ENCODE measurements around the gene SPAG16.
"Not testable (repeated sequence)": the region's sequence is repeated elsewhere in the genome, so short reads cannot be mapped to it uniquely, and the experiment has no call there.

SPAG16 gene

GRCh38 chr2:213545964-213546475 is 261.8 kb downstream of the SPAG16 start:
- no peak for DNase-seq (ENCODE audit: low read depth)

- no peak for DNase-seq (ENCODE audit: low read depth)
Measured at GRCh38 chr2:213551526-213551925, 267.3 kb downstream of the SPAG16 start.

GRCh38 chr2:213559053-213559452 is 274.8 kb downstream of the SPAG16 start:
- DNase-seq (ENCODE audit: low read depth): no peak

- no peak for DNase-seq (ENCODE audit: low read depth)
Measured at GRCh38 chr2:213561759-213562158, 277.5 kb downstream of the SPAG16 start.

GRCh38 chr2:213562539-213563180 is 278.4 kb downstream of the SPAG16 start:
- DNase-seq (ENCODE audit: low read depth): no peak

GRCh38 chr2:213566846-213567245 is 282.6 kb downstream of the SPAG16 start:
- DNase-seq (ENCODE audit: low read depth): no peak

GRCh38 chr2:213609570-213610170 is 325.4 kb downstream of the SPAG16 start:
- no peak for DNase-seq (ENCODE audit: low read depth)

GRCh38 chr2:213627054-213627710 is 342.9 kb downstream of the SPAG16 start:
- DNase-seq (ENCODE audit: low read depth): no peak

GRCh38 chr2:213627835-213628460 is 343.7 kb downstream of the SPAG16 start:
- DNase-seq (ENCODE audit: low read depth): no peak

GRCh38 chr2:213640738-213641425 is 356.6 kb downstream of the SPAG16 start:
- DNase-seq (ENCODE audit: low read depth): no peak

- no peak for DNase-seq (ENCODE audit: low read depth)
Measured at GRCh38 chr2:213644926-213645325, 360.7 kb downstream of the SPAG16 start.

- DNase-seq (ENCODE audit: low read depth): no peak
Measured at GRCh38 chr2:213649176-213649575, 364.9 kb downstream of the SPAG16 start.

- DNase-seq (ENCODE audit: low read depth): no peak
Measured at GRCh38 chr2:213664817-213665216, 380.6 kb downstream of the SPAG16 start.

- DNase-seq (ENCODE audit: low read depth): no peak
Measured at GRCh38 chr2:213669657-213670056, 385.4 kb downstream of the SPAG16 start.

GRCh38 chr2:213678437-213679218 is 394.4 kb downstream of the SPAG16 start:
- no peak for DNase-seq (ENCODE audit: low read depth)

- DNase-seq (ENCODE audit: low read depth): no peak
Measured at GRCh38 chr2:213679894-213680293, 395.6 kb downstream of the SPAG16 start.

- no peak for DNase-seq (ENCODE audit: low read depth)
Measured at GRCh38 chr2:213682276-213682675, 398.0 kb downstream of the SPAG16 start.

GRCh38 chr2:213688133-213688532 is 403.9 kb downstream of the SPAG16 start:
- no peak for DNase-seq (ENCODE audit: low read depth)

GRCh38 chr2:213688825-213689224 is 404.6 kb downstream of the SPAG16 start:
- DNase-seq (ENCODE audit: low read depth): not testable (repeated sequence)

GRCh38 chr2:213689585-213689984 is 405.3 kb downstream of the SPAG16 start:
- DNase-seq (ENCODE audit: low read depth): no peak

GRCh38 chr2:213691351-213691750 is 407.1 kb downstream of the SPAG16 start:
- no peak for DNase-seq (ENCODE audit: low read depth)

Data from iris pigment epithelial cell (primary cell).